Caki2 (cell line): ENCODE data around the gene TEF. TPM values are rescaled to one million over a fixed set of nuclear protein-coding genes. Genes with fewer than 3 reads are reported as not detected.
"Not testable (repeated sequence)": the region's sequence is repeated elsewhere in the genome, so short reads cannot be mapped to it uniquely, and the experiment has no call there.

ENCODE experiments used
- DNase-seq: peaks from one replicate; pipeline ENCODE4 v3.0.0-alpha.2; 2015; ENCODE audit warnings: low read depth
- in situ Hi-C: cut with HindIII; loops from 2 replicates; pipeline ENCODE4 v1.10.0; 2016; ENCODE audit warnings: low sequenced_read_pairs, low pct_unique_long_range_greater_than_20kb, mixed read lengths
- total RNA-seq: library from RNA; depleted of rRNA; stranded (reverse); fragments of >200 nt; shearing (Covaris generic); gene quantifications from 2 replicates; pipeline ENCODE4 v1.2.3, GENCODE V29; 2014; ENCODE audit warnings: low replicate concordance

TEF gene
- total RNA-seq, 1 experiment from 2014 or later, result 13.5 TPM

DNA sequence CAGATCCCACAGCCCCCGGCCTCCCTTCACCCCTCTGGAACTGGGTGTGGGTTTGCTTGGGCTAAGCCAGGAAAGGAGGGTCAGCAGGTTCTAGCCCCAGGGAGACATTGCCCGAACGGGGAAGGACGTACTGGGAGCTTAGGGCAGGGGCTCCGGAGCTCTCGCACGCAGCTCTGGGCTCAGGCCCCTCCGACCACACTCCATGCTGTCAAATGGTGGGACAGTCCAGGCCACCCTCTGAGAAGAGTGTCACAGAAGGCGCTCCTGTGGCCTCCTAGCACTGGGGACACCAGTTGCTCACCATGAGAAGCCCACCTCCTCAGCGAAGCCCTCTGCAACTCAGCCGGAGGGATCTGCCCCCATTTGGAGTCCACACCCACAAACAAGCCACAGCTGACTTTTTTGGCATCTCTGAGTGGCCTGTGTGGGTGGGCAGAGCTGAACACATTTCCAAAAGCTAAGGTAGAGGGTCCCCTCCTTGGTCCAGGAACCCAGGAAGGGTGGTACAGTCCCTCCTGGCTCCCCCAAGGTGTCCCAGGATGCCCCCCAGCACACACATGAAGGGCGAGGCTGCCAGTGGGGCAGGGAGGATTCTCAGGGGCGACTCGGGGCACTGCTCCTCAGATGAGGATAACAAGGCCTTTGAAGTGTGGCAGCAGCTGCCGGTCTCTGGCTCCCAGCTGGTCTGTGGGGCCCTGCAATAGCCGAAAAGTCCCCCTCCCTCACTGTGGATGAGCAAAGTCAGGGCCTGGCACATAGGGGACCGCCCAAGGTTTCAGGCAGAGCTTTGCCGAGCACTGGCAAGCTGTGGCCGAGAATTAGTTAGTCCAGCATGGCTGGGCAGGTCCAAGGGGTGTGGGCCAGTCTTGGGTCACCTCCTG is 13.0 kb upstream of the TEF start:
- in situ Hi-C loops, result no loop called here
- no peak for DNase-seq

DNA sequence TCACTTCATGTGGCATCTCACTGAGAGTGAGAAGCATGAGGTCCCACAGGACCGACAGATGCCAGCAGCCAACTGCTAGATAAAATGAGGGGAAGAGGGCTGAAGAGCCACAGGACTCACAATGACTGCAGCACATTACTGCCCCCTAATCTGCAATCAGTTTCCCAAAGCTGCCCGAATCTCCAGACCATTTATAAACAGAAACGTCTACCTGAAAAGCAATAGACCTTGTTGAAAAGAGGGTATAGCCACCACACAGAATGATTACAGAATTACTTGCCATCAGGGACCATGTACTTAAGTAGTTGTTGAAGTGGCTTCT is 12.4 kb upstream of the TEF start:
- no peak for DNase-seq
- in situ Hi-C loops, result no loop called here

DNA sequence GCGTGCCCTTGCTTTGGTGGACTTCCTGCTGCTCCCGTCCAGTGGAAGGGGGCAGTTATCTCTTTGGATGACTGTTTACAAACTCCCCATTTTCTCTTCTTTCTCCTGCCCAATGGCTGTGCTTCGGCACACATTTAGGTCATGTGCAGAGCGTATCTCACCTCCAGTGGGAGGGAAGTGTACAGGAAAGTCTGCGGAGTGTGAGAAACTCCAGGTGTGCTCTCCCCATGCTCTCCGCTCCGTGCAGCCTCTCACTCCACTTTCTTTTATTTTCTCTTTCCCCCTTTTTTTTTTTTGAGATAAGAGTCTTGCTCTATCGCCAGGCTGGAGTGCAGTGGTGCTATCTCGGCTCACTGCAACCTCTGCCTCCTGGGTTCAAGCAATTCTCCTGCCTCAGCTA is 11.9 kb upstream of the TEF start:
- DNase-seq, result no peak
- in situ Hi-C loops, result no loop called here

DNA sequence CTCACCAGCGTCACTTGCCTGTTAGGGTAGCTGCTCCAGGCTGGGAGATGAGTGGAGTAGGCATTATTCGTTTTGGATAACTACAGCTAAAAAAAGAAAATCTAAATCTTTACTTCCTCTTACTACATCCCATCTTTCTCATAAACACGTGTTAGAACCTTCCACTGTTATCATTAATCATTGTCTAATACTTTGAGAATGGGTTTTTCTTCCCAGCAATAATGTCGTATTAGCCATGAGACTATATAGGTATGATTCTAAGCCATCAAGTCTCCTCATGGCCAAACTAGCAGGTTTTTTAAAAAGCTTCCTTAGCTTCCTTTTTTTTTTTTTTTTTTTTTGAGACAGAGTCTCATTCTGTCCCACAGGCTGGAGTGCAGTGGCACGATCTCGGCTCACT is 3.9 kb upstream of the TEF start:
- in situ Hi-C loops, result no loop called here
- no peak for DNase-seq

DNA sequence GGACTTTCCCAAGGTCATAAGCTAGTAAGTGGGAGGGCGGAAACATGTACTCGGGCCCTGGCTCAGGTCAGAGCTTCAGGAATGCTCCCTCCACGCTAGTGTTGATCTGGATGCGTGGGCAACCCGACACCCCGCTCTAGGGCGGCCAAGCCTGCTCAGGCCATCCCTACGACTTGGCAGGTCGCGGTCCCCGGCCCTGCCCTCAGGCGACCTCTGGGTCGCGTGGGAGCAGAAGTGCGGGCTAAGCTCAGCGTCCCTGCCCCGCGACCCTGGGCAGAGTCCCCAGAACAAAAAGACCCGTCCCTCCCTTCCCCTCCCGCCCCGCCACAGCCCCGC is 781 bp upstream of the TEF start:
- in situ Hi-C loops, result no loop called here
- peak; percentile 82 for DNase-seq

DNA sequence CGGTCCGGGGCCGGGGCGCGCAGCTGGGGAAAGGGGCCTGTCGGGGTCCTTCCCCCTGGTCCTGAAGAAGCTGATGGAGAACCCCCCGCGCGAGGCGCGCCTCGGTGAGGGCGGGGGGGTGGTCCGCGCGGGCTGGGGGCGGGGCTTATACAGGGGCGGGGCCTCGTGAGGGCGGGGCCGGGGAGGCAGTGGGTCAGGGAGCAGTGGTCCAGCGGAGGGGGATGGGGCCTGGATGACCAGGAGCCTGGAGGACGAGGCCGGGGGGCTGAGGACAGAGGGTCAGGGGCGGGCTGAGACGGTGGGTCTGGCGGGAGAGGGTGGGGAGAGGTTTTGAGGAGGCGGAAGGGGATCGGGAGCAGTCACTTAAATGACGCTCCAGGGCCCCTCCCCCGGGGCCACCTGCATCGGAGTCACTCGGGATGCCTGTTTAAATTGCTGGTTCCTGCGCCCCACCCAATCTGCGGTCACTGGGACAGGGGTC is 396 bp downstream of the TEF start:
- in situ Hi-C loops, result no loop called here
- no peak for DNase-seq

DNA sequence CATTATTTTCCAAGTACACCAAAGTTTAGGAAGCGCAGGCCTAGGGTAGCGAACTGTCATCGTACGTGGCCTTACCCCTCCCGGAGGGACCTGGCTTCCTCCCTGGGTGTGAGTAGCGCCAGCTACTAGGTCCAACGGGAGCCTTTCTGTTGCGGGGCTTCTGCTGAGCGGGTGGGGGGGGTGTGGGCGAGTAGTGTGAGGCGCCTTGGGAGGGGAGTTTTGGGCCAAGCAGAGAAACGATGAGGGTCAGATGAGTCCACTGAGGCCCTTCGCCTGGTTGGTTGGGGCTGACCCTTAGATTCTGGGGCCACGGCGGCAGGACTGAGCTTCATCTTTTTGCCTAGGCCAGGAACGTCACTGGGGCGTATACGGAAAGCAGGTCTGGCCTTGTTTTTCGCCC is 868 bp downstream of the TEF start:
- no peak for DNase-seq

DNA sequence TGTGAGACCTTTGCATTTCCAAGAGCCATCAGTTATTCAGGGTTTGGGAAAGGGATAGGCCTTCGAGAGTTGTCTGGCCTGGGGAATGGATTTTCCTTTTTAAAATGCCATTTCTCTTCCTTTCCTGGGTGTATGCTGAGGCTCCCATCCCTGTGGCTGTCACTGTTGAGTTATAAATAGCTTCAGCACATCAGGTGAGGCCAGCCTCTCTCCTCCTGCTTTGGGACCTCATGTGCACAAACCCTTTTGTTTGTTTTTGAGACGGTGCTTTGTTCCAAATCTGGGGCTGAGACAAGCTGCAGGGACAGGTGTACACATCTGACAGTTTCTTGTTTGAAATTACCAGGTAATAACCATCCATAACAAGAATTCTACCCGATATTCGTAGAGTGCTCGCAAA is 1.3 kb downstream of the TEF start:
- no peak for DNase-seq

More for the DNA sequence above, 868 bp downstream of the TEF start:
- in situ Hi-C loops, result no loop called here

DNA sequence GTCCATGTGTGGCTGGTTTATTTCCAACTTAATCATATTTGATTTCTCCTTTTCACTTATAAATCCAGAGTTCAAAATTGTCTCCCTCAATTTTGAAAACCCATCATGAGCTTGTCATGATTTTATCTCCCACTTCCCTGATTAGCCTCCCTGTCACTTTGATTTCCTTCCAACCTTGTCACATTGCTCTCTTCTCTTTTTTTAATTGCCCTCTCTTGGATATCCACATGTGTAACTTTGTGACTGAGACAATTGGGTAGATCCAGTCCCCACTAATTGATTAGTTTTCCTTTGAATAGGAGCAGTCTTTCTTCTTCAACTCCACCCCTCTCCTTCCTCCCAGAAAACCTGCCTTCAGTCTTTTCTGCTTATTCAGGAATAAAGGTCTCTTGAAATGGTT is 2.4 kb downstream of the TEF start:
- in situ Hi-C loops, result no loop called here
- DNase-seq, result no peak

More for the DNA sequence above, 1.3 kb downstream of the TEF start:
- in situ Hi-C loops, result no loop called here

DNA sequence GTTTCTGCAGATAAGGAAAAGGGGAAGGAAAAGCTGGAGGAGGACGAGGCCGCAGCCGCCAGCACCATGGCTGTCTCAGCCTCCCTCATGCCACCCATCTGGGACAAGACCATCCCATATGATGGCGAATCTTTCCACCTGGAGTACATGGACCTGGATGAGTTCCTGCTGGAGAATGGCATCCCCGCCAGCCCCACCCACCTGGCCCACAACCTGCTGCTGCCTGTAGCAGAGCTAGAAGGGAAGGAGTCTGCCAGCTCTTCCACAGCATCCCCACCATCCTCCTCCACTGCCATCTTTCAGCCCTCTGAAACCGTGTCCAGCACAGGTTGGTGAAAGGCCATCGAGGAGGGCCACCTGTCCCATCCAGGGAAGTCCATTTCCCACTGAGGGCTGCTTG is 5.6 kb downstream of the TEF start:
- no peak for DNase-seq
- in situ Hi-C loops, result no loop called here

DNA sequence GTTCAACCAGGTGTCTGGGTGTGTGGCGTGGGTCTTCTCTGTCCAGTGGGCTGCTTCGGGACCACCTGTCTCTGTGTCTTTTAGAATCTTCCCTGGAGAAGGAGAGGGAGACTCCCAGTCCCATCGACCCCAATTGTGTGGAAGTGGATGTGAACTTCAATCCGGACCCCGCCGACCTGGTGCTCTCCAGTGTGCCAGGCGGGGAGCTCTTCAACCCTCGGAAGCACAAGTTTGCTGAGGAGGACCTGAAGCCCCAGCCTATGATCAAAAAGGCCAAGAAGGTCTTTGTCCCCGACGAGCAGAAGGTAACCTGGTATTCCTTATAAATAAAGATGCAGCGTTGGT is 12.2 kb downstream of the TEF start:
- no peak for DNase-seq

DNA sequence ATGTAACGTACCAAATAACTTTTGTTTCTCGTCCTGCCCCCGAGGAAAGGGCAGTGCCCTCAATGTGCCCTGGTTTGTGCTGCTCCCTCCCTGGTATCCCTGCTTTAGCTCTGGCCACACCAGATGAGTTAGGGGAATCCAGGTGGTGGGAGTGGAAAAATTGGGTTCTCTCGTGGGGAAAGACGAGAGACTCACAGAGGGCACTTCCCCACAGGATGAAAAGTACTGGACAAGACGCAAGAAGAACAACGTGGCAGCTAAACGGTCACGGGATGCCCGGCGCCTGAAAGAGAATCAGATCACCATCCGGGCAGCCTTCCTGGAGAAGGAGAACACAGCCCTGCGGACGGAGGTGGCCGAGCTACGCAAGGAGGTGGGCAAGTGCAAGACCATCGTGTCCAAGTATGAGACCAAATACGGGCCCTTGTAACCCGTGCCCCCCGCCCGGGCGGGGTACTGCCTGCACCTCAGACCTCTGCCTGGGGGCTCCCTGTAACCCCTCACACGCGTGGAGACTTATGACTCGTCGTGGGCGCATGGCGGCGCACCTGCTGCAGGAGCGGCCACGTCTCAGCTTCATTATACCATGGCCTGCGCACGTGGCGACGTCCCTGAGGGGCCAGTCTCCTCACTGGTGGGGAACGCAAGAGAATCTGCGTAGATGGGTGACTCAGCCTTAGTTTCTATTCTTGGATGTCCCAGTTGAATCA is 13.9 kb downstream of the TEF start:
- in situ Hi-C loops, result no loop called here
- DNase-seq, result no peak

More for the DNA sequence above, 12.2 kb downstream of the TEF start:
- in situ Hi-C loops, result no loop called here

DNA sequence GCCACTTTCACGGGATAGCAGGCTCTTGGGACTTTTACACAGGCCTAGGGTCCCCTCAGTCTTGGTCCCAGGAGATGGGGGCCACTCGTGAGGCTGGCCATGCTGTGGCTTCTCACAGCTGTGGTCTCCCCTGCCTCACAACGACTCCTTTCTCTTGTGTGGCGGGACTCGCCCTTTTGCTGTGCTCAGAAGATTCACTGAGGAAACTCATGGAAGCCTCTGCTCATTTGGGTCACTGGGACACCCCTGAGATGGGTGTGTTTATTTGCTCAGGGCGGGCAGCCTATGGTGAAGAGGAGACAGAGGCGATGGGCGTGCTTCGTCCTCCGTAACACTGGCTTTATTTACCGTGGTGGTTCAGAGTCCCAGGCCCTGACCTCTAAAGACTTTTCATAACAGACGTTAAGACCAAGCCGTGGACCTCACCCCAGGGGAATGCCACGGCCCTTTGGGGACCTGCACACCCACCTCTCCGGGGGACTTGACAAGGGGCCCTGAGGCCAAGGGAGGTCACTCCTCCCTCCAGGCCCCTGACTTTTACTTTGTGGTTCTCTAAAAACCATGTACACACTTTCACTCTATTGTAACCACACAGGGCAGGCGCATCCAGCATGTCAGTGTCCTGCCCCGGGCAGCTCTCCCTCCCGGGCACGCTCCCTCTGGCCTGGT is 15.5 kb downstream of the TEF start:
- DNase-seq, result no peak
- in situ Hi-C loops, result no loop called here

DNA sequence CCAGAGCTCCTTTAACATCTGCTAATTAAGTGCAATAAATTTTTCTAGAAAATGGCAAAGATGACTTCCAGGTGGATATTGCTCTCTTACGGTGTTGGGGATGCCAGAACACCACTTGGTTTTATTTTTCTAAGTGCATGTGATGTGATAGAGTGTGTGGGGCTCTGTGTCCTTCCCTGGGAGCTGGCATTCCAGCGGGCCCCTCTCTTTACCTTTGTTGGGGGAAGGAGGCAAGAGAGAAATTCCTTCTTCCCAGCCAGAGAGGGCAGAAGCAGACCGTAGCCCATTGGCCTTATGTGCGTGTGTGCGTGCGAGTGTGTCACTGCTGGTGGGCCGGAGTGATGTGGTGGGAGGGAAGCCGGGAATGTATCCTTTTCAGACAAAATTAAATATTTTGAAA is 17.2 kb downstream of the TEF start:
- in situ Hi-C loops, result no loop called here
- no peak for DNase-seq

DNA sequence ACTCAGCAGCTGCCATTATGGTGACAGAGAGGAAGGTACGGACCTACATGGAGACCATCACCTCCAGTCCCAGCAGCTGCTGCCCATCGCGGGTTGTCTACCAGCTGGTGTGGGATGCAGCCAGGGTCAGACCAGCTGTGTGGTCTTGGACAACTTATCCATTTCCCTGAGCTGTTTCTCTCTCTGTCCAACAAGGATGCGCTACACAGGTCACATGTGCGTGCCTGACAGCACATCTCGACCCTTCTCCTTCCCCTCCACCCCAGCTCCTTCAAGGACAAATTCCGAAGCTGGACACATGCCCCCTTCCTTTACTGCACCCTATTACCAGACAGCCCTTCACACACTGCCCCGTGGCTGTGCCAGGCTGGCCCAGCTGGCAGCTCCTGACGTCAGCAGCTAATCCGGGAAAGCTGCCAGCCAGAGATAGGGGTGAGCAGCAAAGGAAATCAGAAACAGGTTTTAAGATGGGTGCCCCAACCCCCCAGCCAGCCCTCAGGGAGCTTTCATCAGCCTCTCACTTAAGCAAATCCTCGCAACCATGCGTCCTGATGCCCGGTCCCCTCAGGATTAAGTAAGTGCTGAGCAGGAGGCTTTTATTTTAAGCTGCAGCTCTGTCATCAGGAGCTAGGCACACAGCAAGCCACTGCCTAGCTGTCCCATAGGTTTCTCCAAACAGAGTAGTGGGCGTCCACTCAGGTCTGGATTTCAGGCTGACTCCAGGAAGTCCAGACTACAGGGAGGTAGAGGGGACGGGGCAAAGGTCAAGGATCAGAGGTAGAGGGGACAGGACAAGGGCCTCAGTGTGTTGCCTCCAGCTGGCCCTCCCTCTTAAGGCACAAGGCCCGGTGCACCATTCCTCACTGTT is 20.3 kb downstream of the TEF start:
- DNase-seq, result peak; percentile 39

DNA sequence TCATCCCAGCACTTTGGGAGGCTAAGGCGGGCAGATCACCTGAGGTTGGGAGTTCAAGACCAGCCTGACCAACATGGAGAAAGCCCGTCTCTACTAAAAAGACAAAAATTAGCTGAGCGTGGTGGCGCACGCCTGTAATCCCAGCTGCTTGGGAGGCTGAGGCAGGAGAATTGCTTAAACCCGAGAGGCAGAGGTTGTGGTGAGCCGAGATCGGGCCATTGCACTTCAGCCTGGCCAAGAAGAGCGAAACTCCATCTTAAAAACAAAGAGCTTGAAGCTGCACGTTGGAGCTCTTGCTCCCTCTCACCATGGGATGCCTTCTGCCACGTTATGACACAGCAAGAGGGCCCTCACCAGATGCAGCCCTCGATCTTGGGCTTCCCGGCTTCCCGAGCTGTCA is 21.1 kb downstream of the TEF start:
- DNase-seq, in situ Hi-C loops: not testable (repeated sequence)

More for the DNA sequence above, 20.3 kb downstream of the TEF start:
- in situ Hi-C loops, result no loop called here

DNA sequence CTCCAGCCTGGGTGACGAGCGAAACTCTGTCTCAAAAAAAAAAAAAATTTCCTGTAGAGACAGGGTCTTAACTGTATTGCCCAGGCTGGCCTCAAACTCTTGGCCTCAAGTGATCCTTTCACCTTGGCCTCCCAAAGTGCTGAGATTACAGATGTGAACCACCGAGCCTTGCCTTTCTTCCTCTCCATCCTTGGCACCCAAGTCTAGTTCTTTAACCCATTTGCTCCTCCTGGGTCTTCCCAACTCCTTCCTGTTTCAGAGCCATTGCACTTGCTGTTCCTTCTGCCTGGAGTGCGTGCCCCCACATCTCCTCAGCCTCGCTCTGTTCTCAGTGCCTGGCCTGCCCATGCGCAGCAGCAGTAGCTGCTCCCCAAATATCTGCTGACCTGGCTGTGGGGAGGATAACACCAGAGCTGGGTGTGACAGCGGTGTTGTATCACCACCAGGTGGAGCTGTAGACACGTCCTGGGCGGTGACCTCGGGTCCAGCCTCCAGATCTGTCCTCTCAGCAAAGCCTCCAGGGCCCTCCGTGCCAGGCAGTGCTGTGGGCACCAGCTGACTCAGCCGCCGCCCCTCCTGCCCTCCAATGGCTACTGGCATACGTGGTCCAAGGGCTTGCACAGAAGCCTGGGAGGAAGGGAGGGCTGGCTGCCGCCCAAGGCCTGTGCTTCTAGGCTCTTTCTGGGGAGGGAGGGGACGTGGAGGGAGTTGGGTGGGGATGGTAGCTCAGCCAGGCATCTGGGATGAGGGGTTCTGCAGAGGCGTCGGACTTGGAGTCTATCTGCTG is 22.0 kb downstream of the TEF start:
- in situ Hi-C loops, result no loop called here
- DNase-seq, result peak; percentile 90

DNA sequence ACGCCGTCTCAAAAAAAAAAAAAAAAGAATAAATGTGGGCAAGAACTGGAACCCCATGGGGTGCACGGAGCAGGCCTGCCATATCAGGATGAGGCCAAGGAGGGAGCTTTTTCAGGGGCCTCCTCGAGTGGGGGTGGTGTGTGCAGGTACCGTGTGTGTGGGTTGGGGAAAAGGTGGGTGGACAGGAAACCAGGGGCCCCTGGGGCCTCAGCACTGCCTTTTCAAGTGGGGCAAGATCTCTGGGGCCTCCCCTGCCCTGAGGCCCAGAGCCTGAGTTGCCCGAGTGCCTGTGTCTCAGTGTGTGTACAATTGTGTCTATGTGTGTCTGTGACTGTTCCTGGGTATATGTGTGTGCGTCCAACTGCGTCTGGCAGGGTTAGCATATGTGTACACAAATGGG is 23.8 kb downstream of the TEF start:
- in situ Hi-C loops, result no loop called here
- DNase-seq, result no peak
